ENCODE results near the gene FKBP1A.
"Not testable (repeated sequence)": the region's sequence is repeated elsewhere in the genome, so short reads cannot be mapped to it uniquely, and the experiment has no call there.

Gene FKBP1A

DNA sequence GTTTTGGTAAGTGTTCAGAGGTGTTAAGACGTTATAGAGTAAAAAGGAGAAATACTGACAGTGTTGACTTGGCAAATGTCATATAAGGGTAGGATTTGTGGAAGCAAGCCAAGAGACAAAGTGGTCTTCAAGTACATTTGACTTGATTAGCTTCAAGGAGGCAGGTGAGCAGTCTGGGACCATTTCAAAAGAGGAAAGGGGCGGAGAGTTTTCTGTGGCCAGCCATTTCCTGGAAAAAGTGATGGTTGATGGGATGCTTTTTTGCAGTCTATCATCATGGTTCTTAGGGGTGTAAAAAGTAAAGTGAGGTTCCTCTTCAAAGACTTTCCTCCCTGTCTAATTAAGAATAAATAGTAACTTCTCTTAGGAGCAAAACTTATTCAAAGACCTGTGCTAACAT is 28.7 kb downstream of the FKBP1A start:
- DNase-seq (ENCODE audit: low read depth, low spot score), result no peak

DNA sequence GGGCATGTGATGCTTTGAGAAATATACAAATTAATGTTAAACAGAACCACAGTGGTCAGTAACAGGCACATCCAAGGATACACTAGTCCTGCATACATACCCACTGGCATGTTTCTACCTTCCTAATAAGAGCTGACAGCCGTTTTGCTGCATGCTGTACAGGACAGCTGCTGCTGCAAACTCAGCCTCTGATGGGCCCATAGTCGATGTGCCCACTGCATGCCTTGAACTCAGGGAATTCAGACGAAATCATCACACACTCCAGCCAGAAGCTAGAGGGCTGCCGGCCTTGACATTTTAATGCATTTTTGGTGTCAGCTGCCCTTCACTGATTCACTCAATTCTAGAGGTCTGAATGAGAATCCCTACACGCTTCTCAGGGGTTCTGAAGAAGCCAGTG is 29.3 kb downstream of the FKBP1A start:
- DNase-seq (ENCODE audit: low read depth, low spot score), result no peak

DNA sequence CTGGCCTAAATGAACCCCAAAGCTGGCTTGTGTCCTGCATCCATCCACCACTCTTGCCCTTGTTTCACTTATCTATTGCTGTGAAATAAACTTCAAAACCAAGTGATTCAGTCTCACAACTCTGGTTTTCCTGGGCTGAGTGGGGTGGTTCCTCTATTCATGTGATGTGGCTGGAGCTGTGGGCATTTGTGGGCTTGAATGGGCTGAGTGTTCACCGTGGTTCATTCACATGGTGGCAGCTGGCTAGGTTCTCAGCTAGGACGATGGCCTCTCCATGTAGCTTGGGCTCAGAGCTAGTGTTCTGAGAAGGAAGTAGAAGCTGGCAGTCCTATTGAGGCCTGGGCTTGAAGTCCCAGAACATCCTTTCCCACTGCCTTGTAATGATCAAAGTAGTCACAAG is 30.4 kb downstream of the FKBP1A start:
- DNase-seq (ENCODE audit: low read depth, low spot score), result no peak

DNA sequence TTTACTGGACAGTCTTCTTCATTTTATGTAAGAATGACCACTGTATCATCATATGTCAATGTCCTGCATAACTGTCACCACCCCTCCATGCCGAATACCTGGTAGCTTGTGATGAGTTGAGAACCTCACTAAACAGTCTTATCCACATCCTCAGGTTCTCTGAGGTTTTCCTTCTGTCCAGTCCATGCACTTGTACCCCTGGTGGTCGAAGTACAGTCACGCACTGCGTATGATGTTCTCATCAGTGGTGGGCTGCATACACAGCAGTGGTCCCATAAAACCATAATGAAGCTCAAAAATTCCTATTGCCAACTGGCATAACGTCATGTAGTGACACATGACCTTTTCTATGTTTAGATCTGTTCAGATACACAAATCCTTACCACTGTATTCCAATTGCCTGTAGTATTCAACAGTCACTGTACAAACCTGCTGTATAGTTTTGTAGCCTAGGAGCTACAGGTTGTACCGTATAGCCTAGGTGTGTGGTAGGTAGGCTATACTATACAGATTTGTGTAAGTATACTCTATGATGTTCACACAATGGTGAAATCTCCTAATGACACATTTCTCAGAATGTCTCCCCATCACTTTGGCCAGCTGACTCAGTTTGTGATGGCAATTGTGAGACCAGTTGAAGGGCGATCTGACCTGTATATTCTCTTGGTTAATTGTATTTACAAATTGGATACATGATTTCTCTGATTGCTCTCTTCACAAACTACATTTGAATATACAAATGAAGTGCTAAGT is 32.6 kb downstream of the FKBP1A start:
- DNase-seq (ENCODE audit: low read depth, low spot score), result no peak

DNA sequence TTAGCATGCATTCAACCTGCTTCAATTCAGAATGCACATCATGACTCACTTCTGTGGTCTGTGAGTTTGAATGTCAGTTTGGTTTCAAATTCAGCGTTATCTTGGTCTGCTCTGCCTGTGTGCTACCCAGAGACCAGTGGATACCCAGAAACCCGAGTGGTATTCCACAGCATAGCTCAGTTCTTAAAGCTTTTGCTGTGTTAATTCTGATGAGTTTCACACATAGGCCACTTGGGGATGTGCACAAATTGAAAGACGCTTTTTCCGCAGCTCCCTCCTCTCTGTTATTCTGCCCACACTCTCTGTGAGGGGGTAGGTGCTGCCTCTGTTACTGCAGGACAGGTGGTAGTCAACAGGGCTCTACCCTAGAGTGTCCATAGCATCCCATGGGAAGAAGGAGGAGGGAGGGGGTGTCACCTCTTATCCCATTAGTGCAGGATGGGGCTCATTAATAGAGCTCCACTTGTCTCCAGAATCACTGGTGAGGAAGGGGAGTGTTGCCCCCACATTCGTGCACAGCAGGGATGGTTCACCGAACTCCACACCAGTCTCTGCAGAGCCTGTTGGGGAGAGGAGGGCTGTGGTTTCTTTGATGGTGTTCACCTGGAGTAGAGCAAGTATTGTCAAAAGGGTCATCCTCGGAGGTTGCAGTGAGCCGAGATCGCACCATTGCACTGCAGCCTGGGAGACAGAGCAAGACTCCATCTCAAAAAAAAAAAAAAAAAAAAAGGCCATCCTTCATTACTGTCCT is 34.8 kb downstream of the FKBP1A start:
- DNase-seq (ENCODE audit: low read depth, low spot score), result no peak

DNA sequence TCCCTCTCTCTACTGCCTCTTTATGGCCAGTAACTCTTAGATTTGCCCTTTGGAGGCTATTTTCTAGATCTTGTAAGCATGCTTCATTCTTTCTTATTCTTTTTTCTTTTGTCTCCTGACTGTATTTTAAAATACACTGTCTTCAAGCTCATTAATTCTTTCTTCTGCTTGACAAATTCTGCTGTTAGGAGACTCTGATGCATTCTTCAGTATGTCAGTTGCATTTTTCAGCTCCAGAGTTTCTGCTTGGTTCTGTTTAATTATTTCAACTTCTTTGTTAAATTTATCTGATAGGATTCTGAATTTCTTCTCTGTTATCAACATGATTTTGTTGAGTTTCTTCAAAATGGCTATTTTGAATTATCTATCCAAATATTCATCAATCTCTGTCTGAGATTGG is 38.9 kb downstream of the FKBP1A start:
- no peak for DNase-seq (ENCODE audit: low read depth, low spot score)

DNA sequence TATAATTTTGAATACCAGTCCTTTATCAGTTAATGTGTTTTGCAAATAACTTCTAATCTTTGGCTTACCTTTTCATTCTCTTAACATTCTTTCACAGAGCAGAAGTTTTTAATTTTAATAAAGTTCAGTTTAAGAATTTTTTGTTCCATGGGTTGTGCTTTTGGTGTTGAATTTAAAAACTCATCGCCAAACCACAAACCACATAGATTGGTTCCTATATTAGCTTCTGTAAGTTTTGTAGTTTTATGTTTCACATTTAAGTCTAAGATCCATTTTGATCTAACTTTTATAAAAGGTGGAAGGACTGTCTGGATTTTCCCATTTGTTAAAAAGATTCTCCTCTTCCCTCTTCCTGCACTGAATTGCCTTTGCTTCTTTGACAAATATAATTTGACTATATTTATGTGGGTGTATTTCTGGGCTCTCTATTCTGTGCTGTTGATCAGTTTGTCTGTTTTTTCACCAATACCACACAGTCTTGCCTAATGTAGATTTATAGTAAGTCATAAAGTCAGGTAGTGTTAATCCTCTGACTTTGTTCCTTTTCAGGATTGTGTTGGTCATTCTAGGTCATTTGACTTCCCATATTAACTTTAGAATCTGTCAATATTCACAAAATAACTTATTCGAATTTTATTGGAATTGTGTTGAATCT is 46.4 kb downstream of the FKBP1A start:
- no peak for DNase-seq (ENCODE audit: low read depth, low spot score)

DNA sequence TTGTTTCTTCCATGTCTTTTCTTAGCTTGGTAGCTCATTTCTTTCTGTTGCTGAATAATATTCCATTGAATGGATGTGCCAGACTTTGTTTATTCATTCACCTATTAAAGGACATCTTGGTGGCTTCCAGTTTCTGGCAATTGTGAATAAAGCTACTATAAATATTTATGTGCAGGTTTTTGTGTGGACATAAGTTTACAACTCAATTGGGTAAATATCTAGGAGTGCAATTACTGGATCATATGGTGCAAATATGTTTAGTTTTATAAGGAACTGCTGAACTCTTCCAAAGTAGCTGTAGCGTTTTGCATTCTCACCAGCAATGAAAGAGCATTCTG is 47.1 kb downstream of the FKBP1A start:
- no peak for DNase-seq (ENCODE audit: low read depth, low spot score)

DNA sequence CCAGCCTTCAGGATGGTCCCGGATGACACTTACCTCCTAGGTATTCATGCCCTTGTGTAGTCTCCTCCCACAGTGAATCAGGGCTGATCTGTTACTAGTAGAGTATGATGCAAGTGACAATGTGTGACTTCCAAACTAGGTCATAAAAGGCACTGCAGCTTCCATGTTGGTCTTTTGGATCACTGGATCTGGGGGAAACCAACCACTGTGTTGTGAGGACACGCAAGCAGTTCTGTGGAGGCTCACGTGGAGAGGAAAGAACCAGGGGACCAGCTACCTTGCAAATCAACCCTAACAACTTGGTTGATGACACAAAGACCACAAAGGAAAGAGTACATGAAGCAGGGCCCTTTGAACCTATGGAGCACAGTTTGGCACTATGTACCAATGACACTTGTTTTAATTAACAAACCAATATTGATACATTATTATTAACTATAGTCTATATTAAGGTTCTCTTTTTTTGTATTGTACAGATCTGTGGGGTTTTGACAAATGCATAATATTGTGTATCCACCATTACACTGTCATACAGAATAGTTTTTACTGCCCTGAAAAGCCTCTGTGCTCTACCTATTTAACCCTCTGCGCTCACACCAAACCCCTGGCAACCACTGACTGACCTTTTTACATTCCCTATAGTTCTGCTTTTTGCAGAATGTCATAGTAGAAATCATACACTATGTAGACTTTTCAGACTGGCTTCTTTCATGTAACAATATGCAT is 47.7 kb downstream of the FKBP1A start:
- no peak for DNase-seq (ENCODE audit: low read depth, low spot score)

DNA sequence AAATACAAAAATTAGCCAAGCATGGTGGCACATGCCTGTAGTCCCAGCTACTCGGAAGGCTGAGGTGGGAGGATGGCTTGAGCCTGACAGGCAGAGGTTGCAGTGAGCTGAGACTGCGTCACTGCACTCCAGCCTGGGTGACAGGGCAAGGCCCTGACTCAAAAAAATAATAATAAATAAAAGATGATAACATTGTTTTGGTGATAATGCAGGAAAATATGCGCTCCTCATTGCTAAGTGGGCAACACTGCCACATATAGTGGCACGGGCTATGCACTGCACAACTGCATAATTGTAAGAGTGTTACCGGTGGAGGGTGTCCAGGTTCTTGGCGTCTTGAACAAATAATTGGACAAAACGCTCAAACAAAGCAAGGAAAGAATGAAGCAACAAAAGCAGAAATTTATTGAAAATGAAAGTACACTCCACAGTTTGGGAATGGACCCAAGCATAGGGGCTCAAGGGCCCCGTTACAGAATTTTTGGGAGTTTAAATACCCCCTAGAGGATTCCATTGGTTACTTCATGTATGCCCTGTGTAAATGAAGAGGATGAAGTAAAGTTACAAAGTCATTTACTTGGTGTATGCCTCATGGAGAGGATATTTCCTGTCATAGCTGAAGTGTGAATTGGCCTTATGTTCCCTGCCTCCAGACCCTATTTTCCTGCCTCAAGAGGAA is 49.3 kb downstream of the FKBP1A start:
- not testable (repeated sequence) for DNase-seq (ENCODE audit: low read depth, low spot score)

DNA sequence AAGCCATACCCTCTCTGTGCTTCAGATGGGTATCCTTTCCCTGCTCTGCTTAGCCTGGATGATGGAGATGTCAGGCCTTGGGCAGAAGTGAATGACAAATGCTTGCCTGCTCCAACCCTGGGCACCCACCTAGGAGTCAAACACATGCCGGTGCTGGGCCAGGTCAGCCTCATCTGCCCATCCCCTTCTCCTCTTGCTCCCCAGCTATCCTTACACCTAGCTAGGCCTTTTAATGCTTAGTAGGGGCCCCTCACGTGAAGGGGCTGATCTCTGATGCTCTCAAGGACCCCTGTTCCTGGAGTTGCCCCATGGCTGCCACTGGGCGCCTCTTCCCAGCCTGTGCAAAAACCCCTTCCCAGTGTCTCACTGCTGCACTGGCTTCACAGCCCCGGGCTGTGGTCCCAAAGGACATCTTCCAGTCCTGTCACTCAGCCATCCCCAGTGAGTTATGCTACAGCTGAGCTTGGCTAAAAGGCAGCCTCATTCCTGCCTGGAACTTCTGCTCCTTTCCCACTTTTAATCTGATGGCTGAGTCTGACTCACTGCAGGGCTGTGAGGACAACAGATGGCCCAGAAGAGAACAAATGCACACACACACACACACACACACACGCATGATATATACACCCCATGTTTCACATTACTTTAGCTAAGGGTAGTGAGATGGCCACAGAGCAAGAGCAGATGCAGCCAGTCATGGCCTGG is 51.1 kb downstream of the FKBP1A start:
- no peak for DNase-seq (ENCODE audit: low read depth, low spot score)

DNA sequence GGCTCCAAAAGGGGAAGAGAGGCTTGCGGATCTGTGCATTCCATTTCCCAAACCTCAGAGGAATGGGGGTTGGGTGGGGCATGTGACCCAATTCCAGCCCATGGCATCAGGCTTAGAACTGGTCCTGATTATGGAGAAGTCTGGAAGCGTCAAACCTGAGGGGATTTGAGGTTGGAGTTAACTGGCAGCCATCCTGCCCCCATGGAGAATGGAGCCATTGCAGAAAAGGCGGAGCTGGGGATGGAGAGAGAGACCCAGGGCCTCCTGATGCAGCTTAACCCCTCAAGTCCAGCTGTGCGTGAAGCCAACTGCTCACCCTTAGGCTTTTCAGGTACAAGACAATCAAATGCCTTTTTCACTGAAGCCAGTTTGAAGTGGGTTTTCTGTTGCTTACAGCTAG is 54.1 kb downstream of the FKBP1A start:
- DNase-seq (ENCODE audit: low read depth, low spot score), result no peak

DNA sequence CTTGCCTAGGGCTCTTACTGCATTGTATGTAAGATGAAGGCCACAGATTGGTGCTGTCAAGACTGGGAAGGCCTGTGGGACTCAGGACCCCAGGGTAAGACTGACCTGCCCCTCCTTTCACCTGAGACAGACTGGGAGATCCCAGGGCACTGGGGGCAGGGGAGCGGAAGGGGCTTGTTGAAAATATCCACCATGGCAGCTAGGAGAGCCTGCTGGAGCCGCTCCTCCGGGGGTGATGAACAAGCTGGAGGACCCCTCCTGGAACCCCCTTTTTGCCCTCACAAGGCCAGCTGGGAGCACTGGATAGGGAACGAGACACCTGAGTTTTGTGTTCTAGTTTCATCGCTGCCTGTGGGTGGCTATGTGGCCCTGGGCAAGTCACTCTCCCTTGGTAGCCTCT is 54.8 kb downstream of the FKBP1A start:
- DNase-seq (ENCODE audit: low read depth, low spot score), result no peak

DNA sequence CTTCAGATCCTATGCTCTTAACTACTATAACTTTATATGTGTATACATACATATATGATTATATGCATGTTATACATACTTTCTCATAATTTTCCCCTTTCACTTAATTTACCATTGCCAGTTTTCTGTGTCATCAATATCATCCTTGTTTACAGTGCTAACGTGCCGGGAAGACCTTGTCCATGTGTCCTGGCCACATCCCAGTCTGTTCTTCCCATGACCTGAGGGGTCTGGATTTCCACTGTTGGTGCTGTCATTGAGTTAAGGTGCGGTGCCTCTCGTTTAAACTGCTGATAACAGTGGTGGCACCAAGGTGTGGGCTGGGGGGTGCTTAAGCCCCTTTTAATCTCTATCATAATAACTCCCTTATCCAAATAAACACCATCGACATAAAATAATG is 55.4 kb downstream of the FKBP1A start:
- no peak for DNase-seq (ENCODE audit: low read depth, low spot score)

DNA sequence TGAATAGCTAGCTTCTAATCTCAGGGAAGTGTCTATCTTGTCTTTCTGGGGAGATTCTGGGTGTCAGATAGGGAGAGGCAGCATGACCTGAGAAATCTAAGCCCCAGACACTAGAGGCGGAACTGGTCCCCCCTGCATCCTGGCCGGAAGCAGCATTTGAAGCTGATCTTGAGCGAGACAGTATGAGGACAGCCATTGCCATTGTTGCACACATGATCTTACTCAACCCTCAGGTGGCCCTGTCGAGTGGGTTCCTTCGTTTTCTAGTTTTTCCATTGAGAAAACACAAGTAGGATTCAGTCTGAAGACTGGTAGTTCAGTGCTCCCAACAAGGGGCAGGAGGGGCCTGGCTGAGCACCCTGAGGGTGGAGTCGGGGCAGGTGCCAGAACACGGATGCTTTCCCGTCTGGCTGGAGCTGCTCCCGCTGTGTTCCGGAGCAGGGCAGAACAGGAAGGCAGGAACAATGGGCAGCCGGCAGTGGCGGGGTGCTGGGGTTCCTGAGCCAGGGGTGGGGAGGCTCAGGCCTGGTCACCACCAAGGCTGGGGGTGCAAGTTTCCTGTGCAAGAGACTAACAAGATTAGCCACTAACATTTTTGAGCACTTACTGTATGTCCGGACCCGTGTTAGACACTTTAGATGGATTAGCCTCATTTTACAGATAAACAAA is 56.0 kb downstream of the FKBP1A start:
- DNase-seq (ENCODE audit: low read depth, low spot score), result no peak

DNA sequence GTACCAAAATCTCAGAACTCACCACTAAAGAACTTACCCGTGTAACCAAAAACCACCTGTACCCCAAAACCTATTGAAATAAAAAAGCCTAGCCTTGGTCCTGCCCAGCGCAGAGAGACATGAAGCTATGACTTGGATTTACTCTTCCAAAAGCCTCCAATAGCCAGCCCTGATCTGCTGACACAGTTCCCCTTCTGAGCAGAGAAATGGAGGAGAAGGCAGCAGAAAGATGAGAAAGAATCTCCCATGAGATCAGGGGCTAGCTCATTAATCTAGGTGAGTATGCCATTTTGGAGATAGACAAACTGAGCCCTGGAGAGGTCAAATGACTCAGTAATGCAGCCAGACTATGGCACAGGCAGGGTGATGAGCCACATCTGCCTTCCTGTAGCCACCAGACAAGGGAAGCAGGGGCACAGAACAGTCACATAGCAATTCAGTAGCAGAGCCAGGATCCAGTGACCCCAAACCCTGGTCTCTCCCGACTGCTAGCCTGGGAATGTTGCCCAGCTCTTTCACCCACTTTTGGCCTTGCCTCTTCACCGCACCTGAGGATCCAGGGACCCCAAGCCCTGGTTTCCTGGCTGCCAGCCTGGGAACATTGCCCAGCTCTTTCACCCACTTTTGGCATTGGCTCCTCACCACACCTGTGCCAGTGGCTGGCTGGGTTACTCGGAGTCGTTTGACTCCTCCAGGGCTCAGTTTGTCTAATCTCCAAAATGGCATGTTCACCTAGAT is 56.7 kb downstream of the FKBP1A start:
- no peak for DNase-seq (ENCODE audit: low read depth, low spot score)

DNA sequence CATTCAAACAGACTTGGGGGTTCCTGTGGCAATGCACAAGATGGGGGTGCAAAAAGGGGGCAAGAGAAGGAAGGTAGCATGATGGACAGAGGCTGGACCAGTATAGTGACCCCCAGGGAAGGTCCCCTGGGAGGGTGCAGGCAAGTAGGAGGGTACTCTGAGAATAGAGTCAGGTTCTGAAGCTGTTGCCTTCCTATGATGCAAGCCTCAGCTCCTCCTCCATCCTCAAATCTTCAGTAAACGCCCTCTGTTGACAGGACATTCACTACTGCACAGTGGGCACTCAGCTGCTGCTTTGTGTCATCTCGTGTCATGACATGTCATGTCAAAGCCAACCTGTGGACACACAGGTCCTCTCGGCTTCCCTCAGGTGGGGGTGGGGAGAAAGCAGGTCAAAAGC is 58.1 kb downstream of the FKBP1A start:
- DNase-seq (ENCODE audit: low read depth, low spot score), result no peak

DNA sequence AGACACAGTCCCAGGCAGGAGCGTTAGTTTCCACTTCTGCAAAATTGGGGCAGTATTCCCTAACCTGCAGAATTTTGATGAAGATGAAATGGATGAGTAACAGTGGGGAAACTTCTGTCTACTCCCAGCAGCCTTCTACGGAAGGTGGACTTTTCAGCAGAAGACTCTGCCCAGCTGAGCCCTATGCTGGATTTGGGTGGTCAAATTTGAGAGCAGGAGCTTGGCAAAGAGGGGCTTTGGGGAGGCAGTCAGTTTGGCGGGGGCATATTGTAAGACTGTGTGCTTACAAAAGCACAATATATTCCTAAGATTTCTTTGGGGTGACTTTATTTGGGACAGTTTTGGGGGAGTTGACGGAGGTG is 58.5 kb downstream of the FKBP1A start:
- no peak for DNase-seq (ENCODE audit: low read depth, low spot score)

DNA sequence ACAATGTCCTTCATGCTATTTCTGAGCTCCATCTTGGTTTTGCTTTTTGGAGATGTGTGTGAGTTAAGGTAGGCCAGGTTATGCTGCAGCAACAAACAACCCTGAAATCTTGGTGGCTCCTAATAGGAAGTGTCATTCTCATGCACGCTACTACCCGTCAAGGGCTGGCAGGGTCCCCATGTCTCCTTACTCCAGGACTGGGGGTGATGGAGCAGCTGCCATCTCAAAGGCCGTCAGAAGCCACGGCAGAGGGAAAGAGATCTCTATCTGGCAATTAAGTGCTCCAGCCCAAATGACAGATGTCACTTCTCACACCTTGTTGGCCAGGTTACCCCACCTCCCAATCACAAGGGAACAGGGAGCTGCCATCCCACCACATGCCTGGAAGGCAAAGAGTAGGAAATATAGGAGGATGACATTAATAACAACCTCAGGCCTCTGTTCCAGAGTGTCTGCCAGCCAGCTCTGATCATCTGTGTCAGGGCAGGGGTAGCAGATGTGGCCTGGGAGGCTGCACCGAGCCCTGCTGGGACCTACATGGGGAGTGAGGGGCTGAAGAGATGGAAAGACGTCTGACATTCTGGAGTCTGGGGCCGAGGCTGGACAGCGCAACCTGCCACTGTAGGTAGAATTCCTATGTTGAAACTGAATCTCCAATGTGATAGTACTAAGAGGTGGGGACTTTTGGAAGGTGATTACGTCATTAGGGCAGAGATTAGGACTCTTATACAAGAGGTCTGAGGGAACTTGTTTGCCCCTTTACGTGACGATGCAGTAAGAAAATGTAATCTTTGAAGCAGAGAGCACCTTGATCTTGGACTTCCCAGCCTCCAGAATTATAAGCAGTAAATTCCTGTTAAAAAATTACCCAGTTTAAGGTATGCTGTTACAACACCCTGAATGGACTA is 59.1 kb downstream of the FKBP1A start:
- no peak for DNase-seq (ENCODE audit: low read depth, low spot score)
